Small intestine (tissue), 7 donors: ENCODE measurements around the gene GYS1. TPM values are rescaled to one million over a fixed set of nuclear protein-coding genes. Genes with fewer than 3 reads are reported as not detected.
"Not testable (repeated sequence)": the region's sequence is repeated elsewhere in the genome, so short reads cannot be mapped to it uniquely, and the experiment has no call there.

Experiments
- DNase-seq, 2 donors: peaks; one replicate each; pipeline versions ENCODE4 v3.0.0 to v3.0.0-alpha.2; 2013
- FAIRE-seq: peaks from 2 replicates; lab custom pipeline; 2012; peaks lifted over from hg19 to GRCh38; lab: Jason Lieb, UNC
- H3K27ac ChIP-seq, 3 donors: one replicate each; pipeline ENCODE4 v1.5.1; 2013; ENCODE audit warnings: low read length in 2 of 3, mild to moderate bottlenecking in 2 of 3, control low read depth in 1 of 3, inconsistent platforms in 1 of 3, low read depth in 1 of 3, moderate library complexity in 1 of 3
- H3K27me3 ChIP-seq, 3 donors: one replicate each; pipeline ENCODE4 v1.6.1; 2013; ENCODE audit warnings: low read length in 3 of 3, inconsistent platforms in 1 of 3; ENCODE audit not compliant: control insufficient read depth in 3 of 3, insufficient read depth in 3 of 3
- H3K36me3 ChIP-seq, 3 donors: one replicate each; pipeline ENCODE4 v1.6.1; 2013; ENCODE audit warnings: low read length in 3 of 3, inconsistent platforms in 1 of 3, low read depth in 1 of 3, mild to moderate bottlenecking in 1 of 3, moderate library complexity in 1 of 3; ENCODE audit not compliant: control insufficient read depth in 3 of 3, insufficient read depth in 2 of 3
- H3K4me1 ChIP-seq, 3 donors: one replicate each; pipeline ENCODE4 v1.6.1; 2013; ENCODE audit warnings: low read length in 2 of 3, inconsistent platforms in 1 of 3, low read depth in 1 of 3, mild to moderate bottlenecking in 1 of 3, moderate library complexity in 1 of 3; ENCODE audit not compliant: control insufficient read depth in 3 of 3, insufficient read depth in 2 of 3
- H3K4me3 ChIP-seq, 3 donors: one replicate each; pipeline ENCODE4 v1.5.1; 2013; ENCODE audit warnings: low read length in 3 of 3, control low read depth in 1 of 3, inconsistent platforms in 1 of 3, low read depth in 1 of 3, mild to moderate bottlenecking in 1 of 3, moderate library complexity in 1 of 3
- H3K9me3 ChIP-seq, 2 donors: one replicate each; pipeline ENCODE4 v1.6.1; 2013; ENCODE audit warnings: low read depth in 1 of 2, low read length in 1 of 2; ENCODE audit not compliant: control insufficient read depth in 2 of 2, insufficient read depth in 1 of 2
- WGBS, 3 donors: extraction: QIAGEN DNeasy Blood & Tissue Kit; methylation state at CpG; one replicate each; pipeline ENCODE4 v1.1.7; 2013; 5-methylcytosine and 5-hydroxymethylcytosine counted together
- polyA plus RNA-seq, 4 donors: library from polyadenylated mRNA; stranded (reverse) in 3 of 4; unstranded in 1 of 4; fragments of 200-250 nt in 3 of 4; fragments of 120-200 nt in 1 of 4; gene quantifications; one replicate each; pipeline versions ENCODE4 v1.2.1 to v1.2.3, GENCODE V29; 2013
- donor health status: healthy with polysubstance abuse.
- donor health status: control.
- donor health status: control.
- donor health status: Bipolar disorder and iron deficiency.
- donor health status: healthy.

The GYS1 gene
- polyA plus RNA-seq, 4 donors, result 16.2 to 40.0 (median 25.0) TPM

- H3K4me1 ChIP-seq, H3K4me3 ChIP-seq, H3K27me3 ChIP-seq, H3K9me3 ChIP-seq, H3K27ac ChIP-seq, FAIRE-seq, H3K36me3 ChIP-seq: not testable (repeated sequence)
- 20 to 31% (median 26%) methylated on average over 28 of the region's 28 CpGs for WGBS, 3 donors
- peak in 1 of 2 donors; percentile 17 for DNase-seq
Observed at GRCh38 chr19:49031642-49032301, 38.7 kb upstream of the GYS1 start, which contains the start of gene CGB2. CGB2 (plus strand) TSS chr19:49031890; CDS start chr19:49032096, 206 bp downstream.

- not testable (repeated sequence) for H3K27ac ChIP-seq, H3K4me1 ChIP-seq, H3K36me3 ChIP-seq, DNase-seq, FAIRE-seq, H3K4me3 ChIP-seq, H3K27me3 ChIP-seq, H3K9me3 ChIP-seq
- WGBS, 3 donors, result 87 to 91% (median 90%) methylated on average over 2 to 5 of the region's 8 CpGs
Observed at GRCh38 chr19:49030323-49030722, 37.2 kb upstream of the GYS1 start.

DNA sequence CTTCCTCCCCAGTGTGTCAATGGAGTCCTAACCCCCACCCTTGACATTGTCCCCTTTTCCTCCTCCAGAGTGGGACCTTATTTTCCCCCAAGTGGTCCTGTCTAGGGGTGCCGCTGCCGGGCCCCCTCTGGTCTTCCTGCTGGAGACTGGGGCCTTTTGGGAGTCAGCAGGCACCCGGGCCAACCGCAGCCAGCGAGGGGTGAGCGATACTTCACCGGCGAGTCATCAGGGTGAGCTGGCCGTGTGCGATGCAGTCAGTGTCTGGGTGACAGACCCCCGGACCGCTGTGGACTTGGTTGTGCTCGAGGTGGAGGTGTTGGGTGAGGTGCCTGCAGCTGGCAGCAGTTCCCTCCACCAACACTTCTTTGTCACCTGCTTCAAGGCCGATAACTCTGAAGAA lies 36.6 kb upstream of the GYS1 start:
- not testable (repeated sequence) for H3K27ac ChIP-seq, H3K36me3 ChIP-seq, DNase-seq, H3K9me3 ChIP-seq, FAIRE-seq, H3K27me3 ChIP-seq, H3K4me1 ChIP-seq, H3K4me3 ChIP-seq
- WGBS, 3 donors, result 83 to 90% (median 85%) methylated on average over 11 to 14 of the region's 14 CpGs

DNA sequence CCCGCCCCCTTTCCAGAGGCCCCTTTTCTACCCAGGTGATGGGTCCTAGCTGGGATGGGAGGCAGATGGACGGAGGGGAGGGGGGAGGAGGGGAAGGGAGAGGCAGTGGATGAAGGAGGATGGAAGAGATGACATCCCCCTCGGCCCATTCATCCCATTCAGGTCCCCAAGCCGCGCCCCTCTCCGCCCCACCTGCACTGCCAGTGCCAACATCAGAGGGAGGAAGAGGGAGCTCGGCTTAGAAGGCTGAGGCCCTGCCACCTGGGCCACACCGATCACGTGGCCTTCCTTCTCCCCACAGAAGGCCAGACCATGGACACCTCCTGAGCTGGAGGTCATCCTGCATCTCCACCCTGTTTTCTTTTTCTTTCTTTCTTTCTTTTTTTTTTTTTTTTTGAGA lies 35.6 kb upstream of the GYS1 start:
- 64 to 74% (median 64%) methylated on average over 5 to 9 of the region's 9 CpGs for WGBS, 3 donors

GRCh38 chr19:49025599-49025998 lies 32.5 kb upstream of the GYS1 start:
- FAIRE-seq, result not testable (repeated sequence)
- peaks cover 0 to 16% (median 0%) of the 10 kb centered on the region in 3 donors for H3K27me3 ChIP-seq

More for the DNA sequence above, 35.6 kb upstream of the GYS1 start:
- H3K4me1 ChIP-seq, H3K4me3 ChIP-seq, FAIRE-seq, H3K27me3 ChIP-seq, H3K27ac ChIP-seq, DNase-seq, H3K36me3 ChIP-seq, H3K9me3 ChIP-seq: not testable (repeated sequence)

GRCh38 chr19:49025088-49025487 lies 32.0 kb upstream of the GYS1 start:
- H3K36me3 ChIP-seq, H3K27ac ChIP-seq, H3K4me1 ChIP-seq, H3K4me3 ChIP-seq, FAIRE-seq, H3K9me3 ChIP-seq, DNase-seq: not testable (repeated sequence)
- WGBS, 3 donors, result 67 to 87% (median 79%) methylated on average over 3 to 4 of the region's 6 CpGs
- H3K27me3 ChIP-seq, result peaks cover 0 to 21% (median 0%) of the 10 kb centered on the region in 3 donors

More at GRCh38 chr19:49025599-49025998, 32.5 kb upstream of the GYS1 start:
- not testable (repeated sequence) for H3K4me3 ChIP-seq, H3K9me3 ChIP-seq, DNase-seq, H3K27ac ChIP-seq, H3K4me1 ChIP-seq, H3K36me3 ChIP-seq
- 77 to 82% (median 78%) methylated on average over 17 to 23 of the region's 23 CpGs for WGBS, 3 donors

- H3K27ac ChIP-seq, FAIRE-seq, DNase-seq, H3K4me3 ChIP-seq, H3K9me3 ChIP-seq, H3K36me3 ChIP-seq, H3K4me1 ChIP-seq: not testable (repeated sequence)
- whole genome bisulfite sequencing, 3 donors, result 33 to 58% (median 40%) methylated on average over 8 to 13 of the region's 15 CpGs
- peaks cover 0 to 29% (median 0%) of the 10 kb centered on the region in 3 donors for H3K27me3 ChIP-seq
Observed at GRCh38 chr19:49024233-49024632, 31.1 kb upstream of the GYS1 start, which contains the start of gene CGB3. CGB3 (minus strand) TSS chr19:49024333; CDS start chr19:49023971, 362 bp downstream.

- no peak for DNase-seq
- no peak for FAIRE-seq
- WGBS, 3 donors, result 81 to 88% (median 86%) methylated on average over 9 of the region's 9 CpGs
- Histone ChIP-seq H3K4me3 (no peak overlapping the region), H3K4me1 (peaks cover 0 to 11% (median 4%) of the 10 kb centered on the region in 3 donors), H3K27ac (no peak overlapping the region), H3K36me3 (peaks cover 0 to under 1% (median 0%) of the 10 kb centered on the region in 3 donors), H3K9me3 (no peaks in the 10 kb centered on the region), H3K27me3 (peaks cover 0 to 39% (median 0%) of the 10 kb centered on the region in 3 donors)
Observed at GRCh38 chr19:49022116-49022515, 29.0 kb upstream of the GYS1 start.
